Osteoblast (primary cell): ENCODE data around the gene TNFRSF12A. TPM values are rescaled to one million over a fixed set of nuclear protein-coding genes. Genes with fewer than 3 reads are reported as not detected.
"Not testable (repeated sequence)": the region's sequence is repeated elsewhere in the genome, so short reads cannot be mapped to it uniquely, and the experiment has no call there.

Experiments used
- DNase-seq: peaks from one replicate; pipeline ENCODE4 v3.0.0; 2011; ENCODE audit warnings: low spot score, mixed read lengths; ENCODE audit not compliant: insufficient read length; ENCODE audit errors: missing footprints
- H2AFZ ChIP-seq: 2 replicates; pipeline ENCODE4 v1.6.0; 2011; ENCODE audit warnings: mild to moderate bottlenecking, low read length
- H3K27ac ChIP-seq: 2 replicates; pipeline ENCODE4 v1.5.1; 2011; ENCODE audit warnings: mild to moderate bottlenecking, low read depth, low read length, moderate library complexity
- H3K27me3 ChIP-seq: 2 replicates; pipeline ENCODE4 v1.6.0; 2012; ENCODE audit warnings: mild to moderate bottlenecking, control low read depth, inconsistent platforms, low read length, moderate library complexity; ENCODE audit not compliant: insufficient read depth
- H3K36me3 ChIP-seq: 2 replicates; pipeline ENCODE4 v1.5.1; 2011; ENCODE audit warnings: mild to moderate bottlenecking, low read length, control low read depth, moderate library complexity; ENCODE audit not compliant: insufficient read depth
- H3K4me1 ChIP-seq: 2 replicates; pipeline ENCODE4 v1.5.1; 2011; ENCODE audit warnings: mild to moderate bottlenecking, low read length, control low read depth, moderate library complexity; ENCODE audit not compliant: insufficient read depth
- H3K4me2 ChIP-seq: 2 replicates; pipeline ENCODE4 v1.6.0; 2011; ENCODE audit warnings: mild to moderate bottlenecking, low read length; ENCODE audit not compliant: insufficient read depth
- H3K4me3 ChIP-seq: fragments of 200-600 bp; sonication (generic); 3 replicates; pipeline ENCODE4 v1.5.1; 2012; ENCODE audit warnings: mild to moderate bottlenecking, low read length, inconsistent platforms; ENCODE audit not compliant: insufficient read depth
- H3K79me2 ChIP-seq: 2 replicates; pipeline ENCODE4 v1.6.0; 2012; ENCODE audit warnings: mild to moderate bottlenecking, low read length, control low read depth, inconsistent platforms; ENCODE audit not compliant: insufficient read depth
- H3K9me3 ChIP-seq: 2 replicates; pipeline ENCODE4 v1.5.1; 2011; ENCODE audit warnings: low read depth, low read length, control low read depth
- H4K20me1 ChIP-seq: 2 replicates; pipeline ENCODE4 v1.6.0; 2012; ENCODE audit warnings: mild to moderate bottlenecking, low read length, control low read depth; ENCODE audit not compliant: insufficient read depth
- CTCF ChIP-seq: IDR thresholded peaks from 2 replicates; pipeline ENCODE4 v1.5.1; 2011; ENCODE audit warnings: mild to moderate bottlenecking, low read depth, low read length, moderate library complexity; ENCODE audit errors: extremely low read depth
- total RNA-seq: library from RNA; depleted of rRNA; stranded (reverse); fragments of >200 nt; gene quantifications from 2 replicates; pipeline ENCODE4 v1.2.3, GENCODE V29; 2012

TNFRSF12A gene
- total RNA-seq, 1 donor: 143 TPM

- H3K36me3 ChIP-seq: no peaks in the 10 kb centered on the region
- H4K20me1 ChIP-seq: no peaks in the 10 kb centered on the region
- H3K4me1 ChIP-seq: no peaks in the 10 kb centered on the region
- H3K27me3 ChIP-seq: peaks cover 50% of the 10 kb centered on the region
- DNase-seq: no peak
- H2AFZ ChIP-seq: no peak overlapping the region
- H3K4me3 ChIP-seq: no peak overlapping the region
- H3K9me3 ChIP-seq: no peaks in the 10 kb centered on the region
- H3K79me2 ChIP-seq: no peaks in the 10 kb centered on the region
- H3K27ac ChIP-seq: no peak overlapping the region
- no peak overlapping the region for H3K4me2 ChIP-seq
- TF ChIP-seq CTCF: no peak
Measured at GRCh38 chr16:3050487-3050886, 30.3 kb downstream of the TNFRSF12A start.

- no peak overlapping the region for H2AFZ ChIP-seq
- H3K4me2 ChIP-seq: no peak overlapping the region
- TF ChIP-seq CTCF: no peak
- H3K79me2 ChIP-seq: no peaks in the 10 kb centered on the region
- no peaks in the 10 kb centered on the region for H3K9me3 ChIP-seq
- no peaks in the 10 kb centered on the region for H3K36me3 ChIP-seq
- no peaks in the 10 kb centered on the region for H4K20me1 ChIP-seq
- DNase-seq: no peak
- H3K27me3 ChIP-seq: peaks cover 46% of the 10 kb centered on the region
- no peaks in the 10 kb centered on the region for H3K4me1 ChIP-seq
- H3K4me3 ChIP-seq: no peak overlapping the region
- no peak overlapping the region for H3K27ac ChIP-seq
Measured at GRCh38 chr16:3051009-3051408, 30.8 kb downstream of the TNFRSF12A start.

- Histone ChIP-seq H2AFZ (no peak overlapping the region), H3K36me3 (no peaks in the 10 kb centered on the region), H3K4me2 (no peak overlapping the region), H3K4me3 (no peak overlapping the region), H3K27me3 (peaks cover 42% of the 10 kb centered on the region), H3K79me2 (no peaks in the 10 kb centered on the region), H3K27ac (no peak overlapping the region), H4K20me1 (no peaks in the 10 kb centered on the region), H3K9me3 (no peaks in the 10 kb centered on the region), H3K4me1 (no peaks in the 10 kb centered on the region)
- no peak for TF ChIP-seq CTCF
- DNase-seq: no peak
Measured at GRCh38 chr16:3051494-3051893, 31.3 kb downstream of the TNFRSF12A start.

- not testable (repeated sequence) for H3K79me2 ChIP-seq, DNase-seq, H4K20me1 ChIP-seq, H2AFZ ChIP-seq, H3K9me3 ChIP-seq, H3K4me1 ChIP-seq, H3K36me3 ChIP-seq, H3K27ac ChIP-seq, H3K4me2 ChIP-seq, H3K4me3 ChIP-seq
- peaks cover 30% of the 10 kb centered on the region for H3K27me3 ChIP-seq
Measured at GRCh38 chr16:3052571-3053329, 32.6 kb downstream of the TNFRSF12A start.

- DNase-seq, H3K4me1 ChIP-seq, H3K4me3 ChIP-seq, H3K36me3 ChIP-seq, H2AFZ ChIP-seq, H3K4me2 ChIP-seq, H3K27ac ChIP-seq, H3K79me2 ChIP-seq, H3K9me3 ChIP-seq, H4K20me1 ChIP-seq: not testable (repeated sequence)
- peaks cover 24% of the 10 kb centered on the region for H3K27me3 ChIP-seq
Measured at GRCh38 chr16:3053330-3053710, 33.2 kb downstream of the TNFRSF12A start.
